ENCODE measurements around the gene CAMK1D.

The CAMK1D gene

GRCh38 chr10:12795315-12796110, 446.2 kb downstream of the CAMK1D start:
- H3K4me3 ChIP-seq (ENCODE audit: low read depth, low read length) = no peak overlapping the region
- TF ChIP-seq, protein P1, sequence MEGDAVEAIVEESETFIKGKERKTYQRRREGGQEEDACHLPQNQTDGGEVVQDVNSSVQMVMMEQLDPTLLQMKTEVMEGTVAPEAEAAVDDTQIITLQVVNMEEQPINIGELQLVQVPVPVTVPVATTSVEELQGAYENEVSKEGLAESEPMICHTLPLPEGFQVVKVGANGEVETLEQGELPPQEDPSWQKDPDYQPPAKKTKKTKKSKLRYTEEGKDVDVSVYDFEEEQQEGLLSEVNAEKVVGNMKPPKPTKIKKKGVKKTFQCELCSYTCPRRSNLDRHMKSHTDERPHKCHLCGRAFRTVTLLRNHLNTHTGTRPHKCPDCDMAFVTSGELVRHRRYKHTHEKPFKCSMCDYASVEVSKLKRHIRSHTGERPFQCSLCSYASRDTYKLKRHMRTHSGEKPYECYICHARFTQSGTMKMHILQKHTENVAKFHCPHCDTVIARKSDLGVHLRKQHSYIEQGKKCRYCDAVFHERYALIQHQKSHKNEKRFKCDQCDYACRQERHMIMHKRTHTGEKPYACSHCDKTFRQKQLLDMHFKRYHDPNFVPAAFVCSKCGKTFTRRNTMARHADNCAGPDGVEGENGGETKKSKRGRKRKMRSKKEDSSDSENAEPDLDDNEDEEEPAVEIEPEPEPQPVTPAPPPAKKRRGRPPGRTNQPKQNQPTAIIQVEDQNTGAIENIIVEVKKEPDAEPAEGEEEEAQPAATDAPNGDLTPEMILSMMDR (IDR thresholded peaks at IDR 0.05; ENCODE audit: low read depth, low read length, missing control alignments) = no peak
- DNase-seq (ENCODE audit: low read depth) = no peak

DNA sequence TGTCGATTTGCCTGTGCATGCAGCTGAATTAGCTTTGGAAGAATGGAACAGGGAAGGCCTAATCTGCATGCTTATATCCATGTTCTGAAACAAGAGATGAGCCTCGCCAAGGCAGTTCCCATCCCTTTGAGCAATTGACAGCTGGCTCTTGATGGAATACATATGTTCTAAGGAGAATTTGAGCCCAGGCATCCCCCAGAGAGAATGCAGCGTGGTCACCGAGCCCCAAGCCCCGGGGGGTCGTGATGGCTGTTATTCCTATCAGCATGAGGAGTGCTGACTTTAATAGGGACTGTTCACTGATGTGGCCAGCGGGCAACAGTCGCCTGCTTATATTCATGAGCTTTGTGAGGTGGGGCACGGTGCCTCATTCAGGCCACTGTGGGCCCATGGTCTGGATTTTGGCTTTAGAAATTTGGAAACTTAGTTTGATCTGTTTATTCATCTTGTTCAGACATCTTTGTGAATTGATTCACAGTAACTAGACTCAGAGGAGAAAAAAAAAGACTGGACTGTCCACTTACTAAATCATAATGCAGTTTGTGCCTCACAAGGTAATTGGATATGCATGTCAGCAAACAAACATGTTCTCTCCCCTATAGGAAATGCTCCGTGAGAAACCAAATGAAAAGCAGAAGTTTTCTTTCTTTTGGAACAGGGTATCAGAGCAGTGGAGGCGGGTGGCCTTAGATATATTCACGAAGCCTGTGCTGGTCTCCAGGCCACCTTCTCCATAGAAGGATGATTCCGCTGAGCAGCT, 447.2 kb downstream of the CAMK1D start:
- no peak for DNase-seq (ENCODE audit: low read depth)
- TF ChIP-seq, protein P1 (IDR thresholded peaks at IDR 0.05; ENCODE audit: low read depth, low read length, missing control alignments) = no peak

DNA sequence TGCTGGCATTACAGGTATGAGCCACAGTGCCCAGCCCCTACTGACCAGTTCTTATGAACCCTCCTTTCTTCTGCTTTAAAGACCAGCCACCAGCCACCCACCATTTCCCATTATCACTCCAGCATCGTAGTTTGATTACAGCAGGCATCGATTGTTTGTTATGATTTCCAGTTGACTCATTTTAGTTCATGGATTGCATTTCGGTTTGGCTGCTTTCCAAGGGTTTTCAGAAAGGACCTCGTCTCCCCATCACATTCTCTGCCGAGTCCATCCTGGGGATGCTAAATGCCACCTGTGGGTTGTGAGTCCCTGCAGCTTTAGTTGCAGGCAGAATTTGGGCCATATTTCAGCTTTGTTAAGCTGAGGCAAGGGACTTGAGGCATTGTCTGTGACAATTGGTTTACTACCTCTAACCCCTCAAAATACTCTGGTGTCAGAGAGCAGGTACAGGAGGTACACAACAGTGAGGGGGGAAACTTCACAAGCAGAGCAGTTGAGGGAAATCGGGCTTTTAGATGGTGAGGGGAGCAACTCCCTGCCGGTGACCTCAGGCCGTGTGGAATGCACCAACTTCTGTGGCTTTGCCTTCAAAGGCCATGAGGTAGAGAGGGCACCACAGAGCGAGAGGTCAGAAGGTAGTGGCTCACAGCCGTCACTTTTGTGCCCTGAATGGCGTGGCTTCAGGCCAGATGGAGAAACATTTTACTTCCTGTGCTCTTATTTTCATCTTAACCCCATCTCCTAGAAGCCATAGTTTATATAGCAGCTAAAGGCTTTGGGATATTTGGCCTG, 448.3 kb downstream of the CAMK1D start:
- DNase-seq (ENCODE audit: low read depth) = no peak
- TF ChIP-seq, protein P1 (IDR thresholded peaks at IDR 0.05; ENCODE audit: low read depth, low read length, missing control alignments) = no peak
- no peak overlapping the region for H3K4me3 ChIP-seq (ENCODE audit: low read depth, low read length)

More for the DNA sequence above, 447.2 kb downstream of the CAMK1D start:
- H3K4me3 ChIP-seq (ENCODE audit: low read depth, low read length) = no peak overlapping the region

DNA sequence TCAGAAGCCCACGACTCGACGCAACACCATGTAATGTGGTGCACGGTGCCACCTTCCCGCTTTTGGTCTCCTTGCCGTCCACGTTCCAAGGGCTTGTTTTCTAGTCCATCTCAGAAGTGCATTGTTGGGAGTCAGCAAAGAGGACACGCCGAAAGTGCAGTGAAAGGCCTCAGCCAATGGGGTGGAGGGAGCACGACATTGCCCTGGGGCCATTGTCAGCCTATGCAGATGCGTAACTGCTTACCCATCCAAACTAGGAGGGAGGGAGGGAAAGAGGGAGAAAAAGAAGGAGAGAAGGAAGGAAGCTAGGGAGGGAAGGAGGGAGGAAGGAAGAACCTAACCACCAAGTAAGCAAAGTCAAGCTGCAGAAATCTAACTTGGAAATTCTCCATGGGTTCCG, 449.8 kb downstream of the CAMK1D start:
- TF ChIP-seq, protein P1 (IDR thresholded peaks at IDR 0.05; ENCODE audit: low read depth, low read length, missing control alignments) = no peak
- no peak for DNase-seq (ENCODE audit: low read depth)
- no peak overlapping the region for H3K4me3 ChIP-seq (ENCODE audit: low read depth, low read length)

DNA sequence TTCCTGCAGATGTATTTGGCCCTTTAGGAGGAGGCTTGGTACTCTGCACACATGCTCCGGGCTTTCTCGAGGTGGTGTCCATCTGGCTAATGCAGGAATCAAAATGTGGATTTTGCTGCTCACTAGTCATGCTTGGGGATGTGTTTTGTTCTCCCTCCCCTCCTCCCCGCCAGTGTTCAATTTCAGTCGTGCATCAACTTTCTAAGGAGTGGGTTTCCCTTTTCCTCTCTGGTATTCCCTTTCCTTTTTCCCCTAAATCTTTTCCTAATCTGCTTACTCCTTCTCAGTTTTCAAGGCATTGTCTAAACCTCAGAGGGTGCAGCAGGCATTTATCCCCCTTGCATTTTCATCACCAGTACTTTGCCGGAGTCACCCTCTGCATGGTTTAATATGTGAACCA, 450.4 kb downstream of the CAMK1D start:
- DNase-seq (ENCODE audit: low read depth) = no peak
- H3K4me3 ChIP-seq (ENCODE audit: low read depth, low read length) = no peak overlapping the region
- TF ChIP-seq, protein P1 (IDR thresholded peaks at IDR 0.05; ENCODE audit: low read depth, low read length, missing control alignments) = no peak

- no peak for DNase-seq (ENCODE audit: low read depth)
- TF ChIP-seq, protein P1 (IDR thresholded peaks at IDR 0.05; ENCODE audit: low read depth, low read length, missing control alignments) = peak; percentile 16
- H3K4me3 ChIP-seq (ENCODE audit: low read depth, low read length) = no peak overlapping the region
Measured at GRCh38 chr10:12800302-12800701, 451.0 kb downstream of the CAMK1D start.
